Measurements from ENCODE around the gene GP1BB. TPM values are rescaled to one million over a fixed set of nuclear protein-coding genes. Genes with fewer than 3 reads are reported as not detected.

Gene GP1BB
- total and polyA plus RNA-seq, 10 of the 15 experiments (the other 5 are each of a cell fraction or from before 2014, with no cell fraction given), result 0.05 to 0.28 (median 0.28) TPM; not detected in 7

DNA sequence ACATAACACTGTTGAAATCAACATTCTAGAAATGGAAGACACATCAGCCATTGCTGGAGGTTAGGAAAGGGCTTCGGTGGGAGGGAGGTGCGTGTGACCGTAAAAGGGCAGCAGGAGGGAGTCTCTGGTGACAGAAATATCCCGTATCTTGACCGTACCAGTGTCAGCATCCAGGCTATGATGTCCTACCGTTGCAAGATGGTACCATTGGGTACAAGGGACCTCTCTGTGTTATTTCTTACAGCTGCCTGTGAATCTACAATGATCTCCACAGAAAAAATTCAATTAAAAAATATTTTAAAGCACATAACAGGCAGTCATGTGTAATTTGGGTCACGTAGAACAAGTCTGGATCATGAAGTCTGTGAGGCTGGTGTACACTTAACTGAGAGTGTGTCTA is 36.4 kb upstream of the GP1BB start (continued):
- TF ChIP-seq, protein P1, sequence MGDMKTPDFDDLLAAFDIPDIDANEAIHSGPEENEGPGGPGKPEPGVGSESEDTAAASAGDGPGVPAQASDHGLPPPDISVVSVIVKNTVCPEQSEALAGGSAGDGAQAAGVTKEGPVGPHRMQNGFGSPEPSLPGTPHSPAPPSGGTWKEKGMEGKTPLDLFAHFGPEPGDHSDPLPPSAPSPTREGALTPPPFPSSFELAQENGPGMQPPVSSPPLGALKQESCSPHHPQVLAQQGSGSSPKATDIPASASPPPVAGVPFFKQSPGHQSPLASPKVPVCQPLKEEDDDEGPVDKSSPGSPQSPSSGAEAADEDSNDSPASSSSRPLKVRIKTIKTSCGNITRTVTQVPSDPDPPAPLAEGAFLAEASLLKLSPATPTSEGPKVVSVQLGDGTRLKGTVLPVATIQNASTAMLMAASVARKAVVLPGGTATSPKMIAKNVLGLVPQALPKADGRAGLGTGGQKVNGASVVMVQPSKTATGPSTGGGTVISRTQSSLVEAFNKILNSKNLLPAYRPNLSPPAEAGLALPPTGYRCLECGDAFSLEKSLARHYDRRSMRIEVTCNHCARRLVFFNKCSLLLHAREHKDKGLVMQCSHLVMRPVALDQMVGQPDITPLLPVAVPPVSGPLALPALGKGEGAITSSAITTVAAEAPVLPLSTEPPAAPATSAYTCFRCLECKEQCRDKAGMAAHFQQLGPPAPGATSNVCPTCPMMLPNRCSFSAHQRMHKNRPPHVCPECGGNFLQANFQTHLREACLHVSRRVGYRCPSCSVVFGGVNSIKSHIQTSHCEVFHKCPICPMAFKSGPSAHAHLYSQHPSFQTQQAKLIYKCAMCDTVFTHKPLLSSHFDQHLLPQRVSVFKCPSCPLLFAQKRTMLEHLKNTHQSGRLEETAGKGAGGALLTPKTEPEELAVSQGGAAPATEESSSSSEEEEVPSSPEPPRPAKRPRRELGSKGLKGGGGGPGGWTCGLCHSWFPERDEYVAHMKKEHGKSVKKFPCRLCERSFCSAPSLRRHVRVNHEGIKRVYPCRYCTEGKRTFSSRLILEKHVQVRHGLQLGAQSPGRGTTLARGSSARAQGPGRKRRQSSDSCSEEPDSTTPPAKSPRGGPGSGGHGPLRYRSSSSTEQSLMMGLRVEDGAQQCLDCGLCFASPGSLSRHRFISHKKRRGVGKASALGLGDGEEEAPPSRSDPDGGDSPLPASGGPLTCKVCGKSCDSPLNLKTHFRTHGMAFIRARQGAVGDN (IDR thresholded peaks at IDR 0.05), result no peak
- TF ChIP-seq SMAD5 (IDR thresholded peaks at IDR 0.05; ENCODE audit: low read depth), result no peak
- TF ChIP-seq SMAD1 (IDR thresholded peaks at IDR 0.05; ENCODE audit: low read depth, partially characterized antibody), result no peak

- Histone ChIP-seq H3K27ac (ENCODE audit: control insufficient read depth, insufficient read depth) (no peak overlapping the region), H2AFZ (ENCODE audit: control insufficient read depth, low read depth, low read length) (no peak overlapping the region), H3K27me3 (replicated peaks in 1 of 2; ENCODE audit: control insufficient read depth in 2 of 2, insufficient read depth in 2 of 2, low read length in 1 of 2) (no peaks in the 10 kb centered on the region; a peak in 1 of 4 replicates), H3K9ac (ENCODE audit: control insufficient read depth, insufficient read depth, low read length) (no peak overlapping the region), H3K4me3 (no peak overlapping the region), H3K4me2 (ENCODE audit: control insufficient read depth, insufficient read depth) (no peak overlapping the region), H3K4me1 (ENCODE audit: control insufficient read depth, insufficient read depth, low read length) (no peaks in the 10 kb centered on the region), H3K9me3 (replicated peaks; ENCODE audit: control insufficient read depth, insufficient read depth, low read length) (no peaks in the 10 kb centered on the region), H3K36me3 (ENCODE audit: control insufficient read depth in 2 of 2, insufficient read depth in 2 of 2, low read length in 1 of 2) (no peaks in the 10 kb centered on the region), H3K79me2 (ENCODE audit: control insufficient read depth, insufficient read depth, low read length) (no peaks in the 10 kb centered on the region), H4K20me1 (ENCODE audit: control insufficient read depth, insufficient read depth) (no peaks in the 10 kb centered on the region)
- SMC1A ChIA-PET (ENCODE audit: uncharacterized antibody, unreplicated experiment), result no interaction called here
- BruUV-seq (replicated peaks), result no TSS peak
- RAD21 ChIA-PET (ENCODE audit: unreplicated experiment), result no interaction called here
- ATAC-seq, result no peak
- TF ChIP-seq ZBED1 (IDR thresholded peaks at IDR 0.05; ENCODE audit: borderline replicate concordance), result no peak
- CTCF ChIA-PET, result no interaction called here
- intact Hi-C loops (cut with micrococcal nuclease; ENCODE audit: unreplicated experiment), result no loop called here
- 49% methylated on average over 22 of the region's 22 CpGs for WGBS (ENCODE audit: insufficient coverage, insufficient replicate concordance, low lambda C conversion rate, missing lambda C conversion rate)
- in situ Hi-C loops (cut with MboI), result no loop called here
- FAIRE-seq, result no peak
- DNase-seq (ENCODE audit: low read depth, low spot score), result no peak
- POLR2A ChIA-PET, result no interaction called here
These were observed 35.6 kb upstream of the GP1BB start for GRCh38 chr22:19687561-19688300.
